OCI-LY1 (cell line): ENCODE data around the gene GSK3B.

ENCODE experiments used
- H2AFZ ChIP-seq: fragments of 200-600 bp; sonication (generic), shearing (Covaris generic); 2 replicates; pipeline ENCODE4 v1.6.0; 2014; ENCODE audit warnings: antibody characterized with exemption, mild to moderate bottlenecking, low read length
- H3F3A ChIP-seq: fragments of 200-600 bp; sonication (generic), shearing (Covaris generic); 2 replicates; pipeline ENCODE4 v1.6.0; 2014; ENCODE audit warnings: mild to moderate bottlenecking, antibody characterized with exemption, low read length, moderate library complexity; ENCODE audit not compliant: insufficient read depth
- H3K27ac ChIP-seq: fragments of 200-600 bp; sonication (generic); 2 replicates; pipeline ENCODE4 v1.5.1; 2014; ENCODE audit warnings: low read length, mixed run types, mild to moderate bottlenecking, low read depth; ENCODE audit not compliant: poor library complexity, severe bottlenecking
- H3K27me3 ChIP-seq: fragments of 200-600 bp; sonication (generic); 2 replicates; pipeline ENCODE4 v1.6.0; 2014; ENCODE audit warnings: antibody characterized with exemption, mild to moderate bottlenecking, low read length, moderate library complexity; ENCODE audit not compliant: insufficient read depth
- H3K36me3 ChIP-seq: fragments of 200-600 bp; sonication (generic); 2 replicates; pipeline ENCODE4 v1.6.1; 2014; ENCODE audit warnings: mild to moderate bottlenecking, antibody characterized with exemption, low read length, moderate library complexity, mixed read lengths; ENCODE audit not compliant: insufficient read depth
- H3K4me1 ChIP-seq: fragments of 200-600 bp; sonication (generic); 2 replicates; pipeline ENCODE4 v1.5.1; 2014; ENCODE audit warnings: mild to moderate bottlenecking, low read length, moderate library complexity; ENCODE audit not compliant: insufficient read depth, severe bottlenecking
- H3K4me2 ChIP-seq: fragments of 200-600 bp; sonication (generic), shearing (Covaris generic); 2 replicates; pipeline ENCODE4 v1.6.1; 2014; ENCODE audit warnings: low read length
- H3K4me3 ChIP-seq: fragments of 200-600 bp; sonication (generic); 2 replicates; pipeline ENCODE4 v1.5.1; 2014; ENCODE audit warnings: low read length, low read depth, mild to moderate bottlenecking, mixed read lengths; ENCODE audit not compliant: poor library complexity, severe bottlenecking
- H3K79me2 ChIP-seq: fragments of 200-600 bp; shearing (Covaris generic); 2 replicates; pipeline ENCODE4 v1.6.1; 2016; ENCODE audit warnings: mixed run types, low read length, mixed read lengths; ENCODE audit not compliant: insufficient read depth
- H3K9ac ChIP-seq: fragments of 200-600 bp; sonication (generic), shearing (Covaris generic); 2 replicates; pipeline ENCODE4 v1.6.1; 2014; ENCODE audit warnings: mild to moderate bottlenecking, low read length, mixed read lengths
- H3K9me2 ChIP-seq: fragments of 200-600 bp; sonication (generic), shearing (Covaris generic); 2 replicates; pipeline ENCODE4 v1.6.1; 2014; ENCODE audit warnings: low read depth, mild to moderate bottlenecking, low read length, mixed read lengths
- H3K9me3 ChIP-seq: fragments of 200-600 bp; shearing (Covaris generic); 2 replicates; pipeline ENCODE4 v1.6.1; 2014; ENCODE audit warnings: low read length, mixed read lengths
- H4K20me1 ChIP-seq: fragments of 200-600 bp; sonication (generic), shearing (Covaris generic); 2 replicates; pipeline ENCODE4 v1.6.0; 2016; ENCODE audit warnings: mild to moderate bottlenecking, low read length; ENCODE audit not compliant: insufficient read depth
- CTCF ChIP-seq: fragments of 200-600 bp; sonication (generic), shearing (Covaris generic); IDR thresholded peaks from 2 replicates; pipeline ENCODE4 v1.5.1; 2017; ENCODE audit warnings: mild to moderate bottlenecking, antibody characterized with exemption, low read length, moderate library complexity, mixed read lengths
- EZH2 ChIP-seq: fragments of 200-600 bp; sonication (generic), shearing (Covaris generic); IDR thresholded peaks from 2 replicates; pipeline ENCODE4 v1.8.0; 2017; ENCODE audit warnings: borderline replicate concordance, mixed run types, mild to moderate bottlenecking, antibody characterized with exemption, low read length, moderate library complexity, mixed read lengths

Gene GSK3B

GRCh38 chr3:120095226-120095978, 1.2 kb upstream of the GSK3B start:
- Histone ChIP-seq H3K4me3 (peak overlapping the region; percentile 84), H3K4me2 (peak overlapping the region; percentile 91), H3K36me3 (no peaks in the 10 kb centered on the region), H2AFZ (no peak overlapping the region), H3K27me3 (no peaks in the 10 kb centered on the region), H3K27ac (peak overlapping the region; percentile 98), H3K79me2 (peaks cover 43% of the 10 kb centered on the region), H3F3A (0 out of 2 replicates have a peak, but pooled peaks cover 2% of the 10 kb centered on the region), H3K9ac (peak overlapping the region; percentile 93), H3K4me1 (peaks cover 33% of the 10 kb centered on the region), H3K9me3 (no peaks in the 10 kb centered on the region), H3K9me2 (no peaks in the 10 kb centered on the region), H4K20me1 (no peaks in the 10 kb centered on the region)
- no peak for TF ChIP-seq CTCF

- peak overlapping the region; percentile 93 for H3K9ac ChIP-seq
- peaks cover 49% of the 10 kb centered on the region for H3K79me2 ChIP-seq
- H3K27me3 ChIP-seq, result no peaks in the 10 kb centered on the region
- H4K20me1 ChIP-seq, result no peaks in the 10 kb centered on the region
- no peaks in the 10 kb centered on the region for H3K9me2 ChIP-seq
- no peaks in the 10 kb centered on the region for H3K36me3 ChIP-seq
- peak overlapping the region; percentile 84 for H3K4me3 ChIP-seq
- TF ChIP-seq CTCF, result no peak
- no peak for TF ChIP-seq EZH2
- 0 out of 2 replicates have a peak, but pooled peaks cover 2% of the 10 kb centered on the region for H3F3A ChIP-seq
- no peaks in the 10 kb centered on the region for H3K9me3 ChIP-seq
- peak overlapping the region; percentile 91 for H3K4me2 ChIP-seq
- H3K27ac ChIP-seq, result peak overlapping the region; percentile 98
- H3K4me1 ChIP-seq, result peaks cover 38% of the 10 kb centered on the region
- no peak overlapping the region for H2AFZ ChIP-seq
Measured at GRCh38 chr3:120094776-120095225, 554 bp upstream of the GSK3B start.

- H3K9me2 ChIP-seq, result no peaks in the 10 kb centered on the region
- H2AFZ ChIP-seq, result no peak overlapping the region
- H4K20me1 ChIP-seq, result no peaks in the 10 kb centered on the region
- H3K79me2 ChIP-seq, result peaks cover 64% of the 10 kb centered on the region
- H3F3A ChIP-seq, result 0 out of 2 replicates have a peak, but pooled peaks cover 2% of the 10 kb centered on the region
- no peaks in the 10 kb centered on the region for H3K27me3 ChIP-seq
- peak overlapping the region; percentile 84 for H3K4me3 ChIP-seq
- H3K4me2 ChIP-seq, result peak overlapping the region; percentile 78
- TF ChIP-seq CTCF, result no peak
- TF ChIP-seq EZH2, result no peak
- H3K36me3 ChIP-seq, result no peaks in the 10 kb centered on the region; the same call in 1 of the 2 replicates
- H3K9ac ChIP-seq, result peak overlapping the region; percentile 79
- H3K4me1 ChIP-seq, result peaks cover 52% of the 10 kb centered on the region
- peak overlapping the region; percentile 98 for H3K27ac ChIP-seq
- H3K9me3 ChIP-seq, result no peaks in the 10 kb centered on the region
Measured at GRCh38 chr3:120093119-120093910, 932 bp downstream of the GSK3B start.
